Activated naive CD8-positive, alpha-beta T cell treated with anti-CD3 and anti-CD28 coated beads, Interleukin-2, amount 50 U/mL, for 24 hours (primary cell): ENCODE results near the gene STK32B.

Source experiments
- ATAC-seq: fragments of 150-1000 bp; cut with Tn5 transposase; one replicate; pipeline ENCODE4 v1.10.0; 2021
- DNase-seq: peaks from one replicate; pipeline ENCODE4 v3.0.0; 2021
- H3K27ac Mint-ChIP-seq: one replicate; pipeline ENCODE4 v1.8.0; 2021; ENCODE audit warnings: mild to moderate bottlenecking, mixed read lengths
- H3K27me3 Mint-ChIP-seq: one replicate; pipeline ENCODE4 v1.8.0; 2021; ENCODE audit warnings: mixed read lengths
- H3K36me3 Mint-ChIP-seq: one replicate; pipeline ENCODE4 v1.8.0; 2021; ENCODE audit warnings: low read depth, mixed read lengths
- H3K4me1 Mint-ChIP-seq: one replicate; pipeline ENCODE4 v1.8.0; 2021; ENCODE audit warnings: mixed read lengths
- H3K4me3 Mint-ChIP-seq: one replicate; pipeline ENCODE4 v1.8.0; 2021; ENCODE audit warnings: mild to moderate bottlenecking, moderate library complexity, mixed read lengths
- H3K9me3 Mint-ChIP-seq: one replicate; pipeline ENCODE4 v1.8.0; 2021; ENCODE audit warnings: mixed read lengths

STK32B gene

GRCh38 chr4:5114950-5115349 lies 63.7 kb downstream of the STK32B start:
- Mint-ChIP-seq H3K4me1 (no peaks in the 10 kb centered on the region), H3K4me3 (no peak overlapping the region), H3K9me3 (no peaks in the 10 kb centered on the region), H3K27me3 (no peaks in the 10 kb centered on the region), H3K36me3 (no peaks in the 10 kb centered on the region), H3K27ac (no peak overlapping the region)
- ATAC-seq (no peak), DNase-seq (no peak)

- Mint-ChIP-seq H3K27ac (no peak overlapping the region), H3K4me3 (no peak overlapping the region), H3K36me3 (no peaks in the 10 kb centered on the region), H3K9me3 (no peaks in the 10 kb centered on the region), H3K4me1 (no peaks in the 10 kb centered on the region), H3K27me3 (no peaks in the 10 kb centered on the region)
- DNase-seq (no peak), ATAC-seq (no peak)
These were observed 67.0 kb downstream of the STK32B start for GRCh38 chr4:5118091-5118786.

- DNase-seq: no peak
- no peak overlapping the region for H3K27ac Mint-ChIP-seq
- no peak overlapping the region for H3K4me3 Mint-ChIP-seq
These were observed 67.9 kb downstream of the STK32B start for GRCh38 chr4:5118994-5119835.

GRCh38 chr4:5120067-5120466 lies 68.8 kb downstream of the STK32B start:
- Mint-ChIP-seq H3K36me3 (no peaks in the 10 kb centered on the region), H3K4me3 (no peak overlapping the region), H3K27ac (no peak overlapping the region), H3K9me3 (no peaks in the 10 kb centered on the region), H3K27me3 (no peaks in the 10 kb centered on the region), H3K4me1 (no peaks in the 10 kb centered on the region)
- no peak for DNase-seq
- no peak for ATAC-seq

More at GRCh38 chr4:5118994-5119835, 67.9 kb downstream of the STK32B start:
- Mint-ChIP-seq H3K4me1 (no peaks in the 10 kb centered on the region), H3K27me3 (no peaks in the 10 kb centered on the region), H3K36me3 (no peaks in the 10 kb centered on the region), H3K9me3 (no peaks in the 10 kb centered on the region)
- no peak for ATAC-seq

GRCh38 chr4:5120468-5120867 lies 69.2 kb downstream of the STK32B start:
- H3K27ac Mint-ChIP-seq: no peak overlapping the region
- no peaks in the 10 kb centered on the region for H3K27me3 Mint-ChIP-seq
- H3K9me3 Mint-ChIP-seq: no peaks in the 10 kb centered on the region
- no peaks in the 10 kb centered on the region for H3K36me3 Mint-ChIP-seq
- no peaks in the 10 kb centered on the region for H3K4me1 Mint-ChIP-seq
- DNase-seq (no peak), ATAC-seq (no peak)
- H3K4me3 Mint-ChIP-seq: no peak overlapping the region

GRCh38 chr4:5122114-5122513 lies 70.8 kb downstream of the STK32B start:
- no peak for ATAC-seq
- H3K27me3 Mint-ChIP-seq: no peaks in the 10 kb centered on the region
- H3K27ac Mint-ChIP-seq: no peak overlapping the region
- no peaks in the 10 kb centered on the region for H3K9me3 Mint-ChIP-seq
- H3K36me3 Mint-ChIP-seq: no peaks in the 10 kb centered on the region
- no peaks in the 10 kb centered on the region for H3K4me1 Mint-ChIP-seq
- no peak for DNase-seq
- no peak overlapping the region for H3K4me3 Mint-ChIP-seq

- H3K9me3 Mint-ChIP-seq: no peaks in the 10 kb centered on the region
- no peaks in the 10 kb centered on the region for H3K36me3 Mint-ChIP-seq
- ATAC-seq (no peak), DNase-seq (no peak)
- H3K27me3 Mint-ChIP-seq: peaks cover 1% of the 10 kb centered on the region
- H3K4me1 Mint-ChIP-seq: no peaks in the 10 kb centered on the region
- no peak overlapping the region for H3K27ac Mint-ChIP-seq
- H3K4me3 Mint-ChIP-seq: no peak overlapping the region
These were observed 73.6 kb downstream of the STK32B start for GRCh38 chr4:5124876-5125275.

GRCh38 chr4:5125321-5125720 lies 74.0 kb downstream of the STK32B start:
- Mint-ChIP-seq H3K4me3 (no peak overlapping the region), H3K36me3 (no peaks in the 10 kb centered on the region), H3K4me1 (no peaks in the 10 kb centered on the region), H3K27me3 (peaks cover 1% of the 10 kb centered on the region), H3K9me3 (no peaks in the 10 kb centered on the region), H3K27ac (no peak overlapping the region)
- no peak for DNase-seq
- no peak for ATAC-seq

GRCh38 chr4:5126231-5126630 lies 75.0 kb downstream of the STK32B start:
- no peaks in the 10 kb centered on the region for H3K36me3 Mint-ChIP-seq
- no peaks in the 10 kb centered on the region for H3K9me3 Mint-ChIP-seq
- no peak overlapping the region for H3K27ac Mint-ChIP-seq
- ATAC-seq (no peak), DNase-seq (no peak)
- H3K4me3 Mint-ChIP-seq: no peak overlapping the region
- peaks cover 4% of the 10 kb centered on the region for H3K27me3 Mint-ChIP-seq
- H3K4me1 Mint-ChIP-seq: no peaks in the 10 kb centered on the region

GRCh38 chr4:5126857-5127256 lies 75.6 kb downstream of the STK32B start:
- peaks cover 4% of the 10 kb centered on the region for H3K27me3 Mint-ChIP-seq
- no peaks in the 10 kb centered on the region for H3K4me1 Mint-ChIP-seq
- H3K36me3 Mint-ChIP-seq: no peaks in the 10 kb centered on the region
- H3K27ac Mint-ChIP-seq: no peak overlapping the region
- DNase-seq: no peak
- ATAC-seq: no peak
- H3K9me3 Mint-ChIP-seq: peaks cover 4% of the 10 kb centered on the region
- no peak overlapping the region for H3K4me3 Mint-ChIP-seq

- H3K4me1 Mint-ChIP-seq: no peaks in the 10 kb centered on the region
- H3K9me3 Mint-ChIP-seq: peaks cover 4% of the 10 kb centered on the region
- DNase-seq (no peak), ATAC-seq (no peak)
- no peak overlapping the region for H3K27ac Mint-ChIP-seq
- H3K27me3 Mint-ChIP-seq: peaks cover 4% of the 10 kb centered on the region
- no peaks in the 10 kb centered on the region for H3K36me3 Mint-ChIP-seq
- H3K4me3 Mint-ChIP-seq: no peak overlapping the region
These were observed 76.3 kb downstream of the STK32B start for GRCh38 chr4:5127556-5127955.

GRCh38 chr4:5128569-5128968 lies 77.3 kb downstream of the STK32B start:
- ATAC-seq (no peak), DNase-seq (no peak)
- Mint-ChIP-seq H3K27ac (no peak overlapping the region), H3K4me3 (no peak overlapping the region), H3K27me3 (peaks cover 4% of the 10 kb centered on the region), H3K9me3 (peaks cover 4% of the 10 kb centered on the region), H3K4me1 (no peaks in the 10 kb centered on the region), H3K36me3 (no peaks in the 10 kb centered on the region)

- no peak overlapping the region for H3K27ac Mint-ChIP-seq
- peaks cover 4% of the 10 kb centered on the region for H3K27me3 Mint-ChIP-seq
- no peak overlapping the region for H3K4me3 Mint-ChIP-seq
- DNase-seq (no peak), ATAC-seq (no peak)
- no peaks in the 10 kb centered on the region for H3K4me1 Mint-ChIP-seq
- H3K9me3 Mint-ChIP-seq: peaks cover 4% of the 10 kb centered on the region
- H3K36me3 Mint-ChIP-seq: no peaks in the 10 kb centered on the region
These were observed 81.9 kb downstream of the STK32B start for GRCh38 chr4:5133201-5133600.

- ATAC-seq (no peak), DNase-seq (no peak)
- no peaks in the 10 kb centered on the region for H3K4me1 Mint-ChIP-seq
- peaks cover 3% of the 10 kb centered on the region for H3K27me3 Mint-ChIP-seq
- no peak overlapping the region for H3K4me3 Mint-ChIP-seq
- no peak overlapping the region for H3K27ac Mint-ChIP-seq
- peaks cover 4% of the 10 kb centered on the region for H3K9me3 Mint-ChIP-seq
- no peaks in the 10 kb centered on the region for H3K36me3 Mint-ChIP-seq
These were observed 82.8 kb downstream of the STK32B start for GRCh38 chr4:5133933-5134594.

- Mint-ChIP-seq H3K36me3 (no peaks in the 10 kb centered on the region), H3K4me3 (no peak overlapping the region), H3K27ac (no peak overlapping the region), H3K4me1 (no peaks in the 10 kb centered on the region), H3K27me3 (peaks cover 3% of the 10 kb centered on the region), H3K9me3 (peaks cover 4% of the 10 kb centered on the region)
- ATAC-seq (no peak), DNase-seq (no peak)
These were observed 83.3 kb downstream of the STK32B start for GRCh38 chr4:5134620-5135019.
